GM19239 (cell line): Measurements from ENCODE around the gene KRTAP5-2.

ENCODE experiments used
- DNase-seq: peaks from one replicate; pipeline ENCODE4 v3.0.0; 2011; ENCODE audit warnings: low spot score; ENCODE audit not compliant: insufficient read length
- FAIRE-seq: peaks from 2 replicates; lab custom pipeline; 2011; peaks lifted over from hg19 to GRCh38; lab: Jason Lieb, UNC

KRTAP5-2 gene

GRCh38 chr11:1560002-1560648 lies 38.0 kb downstream of the KRTAP5-2 start:
- DNase-seq (no peak), FAIRE-seq (no peak)

- DNase-seq, result no peak
- no peak for FAIRE-seq
These were observed 38.8 kb downstream of the KRTAP5-2 start for GRCh38 chr11:1559111-1559951.

- DNase-seq, result no peak
- FAIRE-seq, result no peak
These were observed 39.4 kb downstream of the KRTAP5-2 start for GRCh38 chr11:1558775-1559110.

GRCh38 chr11:1557904-1558774 lies 40.0 kb downstream of the KRTAP5-2 start:
- FAIRE-seq (no peak), DNase-seq (no peak)

GRCh38 chr11:1557051-1557884 lies 40.8 kb downstream of the KRTAP5-2 start:
- DNase-seq (no peak), FAIRE-seq (no peak)

DNA sequence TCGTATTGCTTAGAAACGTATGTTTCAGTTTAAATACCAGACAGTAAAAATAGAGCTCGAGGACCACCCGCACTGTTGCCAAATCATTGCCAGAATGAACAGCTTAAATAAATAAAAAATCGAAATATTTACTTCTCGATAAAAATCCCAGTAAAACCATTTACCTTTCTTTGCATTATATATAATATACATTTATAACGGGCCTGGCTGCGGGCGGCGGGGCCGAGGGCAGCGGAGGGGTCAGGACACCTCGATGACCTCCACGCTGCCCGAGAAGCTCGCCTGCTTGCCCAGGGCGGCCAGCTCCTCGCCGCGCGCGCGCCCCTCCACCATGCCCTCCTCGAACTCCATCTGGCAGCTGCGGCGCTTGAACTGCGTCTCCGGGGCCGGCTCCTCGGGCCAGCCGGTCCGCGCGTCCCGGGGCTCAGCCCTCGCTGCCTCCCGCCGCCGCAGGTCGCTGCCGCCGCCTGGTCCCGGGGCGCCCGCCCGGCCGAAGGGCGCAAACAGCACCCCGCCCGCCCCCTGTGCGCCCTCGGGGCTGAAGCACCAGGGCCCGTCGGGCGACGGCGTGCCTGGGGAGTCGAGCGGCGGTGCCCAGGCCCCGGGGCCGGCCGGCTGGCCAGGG lies 41.7 kb downstream of the KRTAP5-2 start:
- no peak for DNase-seq
- FAIRE-seq, result no peak

- FAIRE-seq, result no peak
- no peak for DNase-seq
These were observed 42.4 kb downstream of the KRTAP5-2 start for GRCh38 chr11:1555713-1556153.

- DNase-seq (no peak), FAIRE-seq (no peak)
These were observed 42.9 kb downstream of the KRTAP5-2 start for GRCh38 chr11:1554981-1555712.

- FAIRE-seq, result no peak
- DNase-seq, result no peak
These were observed 44.1 kb downstream of the KRTAP5-2 start for GRCh38 chr11:1553808-1554594.

- no peak for FAIRE-seq
- no peak for DNase-seq
These were observed 48.5 kb downstream of the KRTAP5-2 start for GRCh38 chr11:1549338-1550330.

GRCh38 chr11:1548221-1549070 lies 49.6 kb downstream of the KRTAP5-2 start:
- no peak for FAIRE-seq

GRCh38 chr11:1547467-1548098 lies 50.5 kb downstream of the KRTAP5-2 start:
- no peak for DNase-seq
- no peak for FAIRE-seq

More at GRCh38 chr11:1548221-1549070, 49.6 kb downstream of the KRTAP5-2 start:
- DNase-seq, result no peak
